ENCODE results near the gene ARRB2. TPM values are rescaled to one million over a fixed set of nuclear protein-coding genes. Genes with fewer than 3 reads are reported as not detected.

Gene ARRB2
- total RNA-seq, 1 donor from 2014 or later = 33.3 TPM

DNA sequence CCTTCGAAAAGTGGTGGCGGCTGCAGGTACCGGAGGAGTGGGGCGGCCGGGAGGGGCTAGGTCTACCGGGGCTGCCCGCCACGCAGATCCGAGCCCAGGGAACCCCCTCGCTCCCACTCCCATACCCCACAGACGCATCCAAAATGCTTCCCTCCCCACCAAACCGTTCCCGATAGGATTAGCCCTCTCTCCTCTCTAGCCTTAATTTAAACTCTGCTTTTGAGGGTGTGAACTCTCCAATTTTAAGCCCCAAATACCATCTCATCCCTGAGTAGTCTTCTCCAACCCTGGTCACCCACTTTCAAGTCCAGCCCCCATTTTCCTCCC lies 29.6 kb downstream of the ARRB2 start:
- no peaks in the 10 kb centered on the region for H3K79me2 ChIP-seq (ENCODE audit: low read depth)
- H3K27me3 ChIP-seq = peaks cover 100% of the 10 kb centered on the region
- peak overlapping the region; percentile 76 for H3K4me2 ChIP-seq
- no peak for DNase-seq (ENCODE audit: low spot score)
- no peaks in the 10 kb centered on the region for H3K36me3 ChIP-seq
- peaks cover 63% of the 10 kb centered on the region for H3K27me3 Mint-ChIP-seq (ENCODE audit: insufficient read depth, low read depth)
- peaks cover 6% of the 10 kb centered on the region for H4K20me1 ChIP-seq (ENCODE audit: low read depth)
- peaks cover 11% of the 10 kb centered on the region for H3K4me1 Mint-ChIP-seq
- H3K36me3 Mint-ChIP-seq = no peaks in the 10 kb centered on the region
- peaks cover 5% of the 10 kb centered on the region for H3F3A ChIP-seq (ENCODE audit: low read depth)
- H3K27ac ChIP-seq = no peak overlapping the region
- TF ChIP-seq EZH2 (IDR thresholded peaks at IDR 0.05) (no peak), EZH2phosphoT487 (IDR thresholded peaks at IDR 0.05) (no peak), CTCF (IDR thresholded peaks at IDR 0.05) (no peak)
- H3K9me3 ChIP-seq (ENCODE audit: low read depth) = no peaks in the 10 kb centered on the region
- H3K9ac ChIP-seq = no peak overlapping the region
- peak overlapping the region; percentile 64 for H3K4me3 ChIP-seq
- peak overlapping the region; percentile 87 for H2AFZ ChIP-seq (replicated peaks)
- peak overlapping the region; percentile 8 for H3K27ac Mint-ChIP-seq
- peaks cover 2% of the 10 kb centered on the region for H3K9me3 Mint-ChIP-seq
- peak overlapping the region; percentile 82 for H3K4me3 Mint-ChIP-seq
- peaks cover 7% of the 10 kb centered on the region for H3K4me1 ChIP-seq

DNA sequence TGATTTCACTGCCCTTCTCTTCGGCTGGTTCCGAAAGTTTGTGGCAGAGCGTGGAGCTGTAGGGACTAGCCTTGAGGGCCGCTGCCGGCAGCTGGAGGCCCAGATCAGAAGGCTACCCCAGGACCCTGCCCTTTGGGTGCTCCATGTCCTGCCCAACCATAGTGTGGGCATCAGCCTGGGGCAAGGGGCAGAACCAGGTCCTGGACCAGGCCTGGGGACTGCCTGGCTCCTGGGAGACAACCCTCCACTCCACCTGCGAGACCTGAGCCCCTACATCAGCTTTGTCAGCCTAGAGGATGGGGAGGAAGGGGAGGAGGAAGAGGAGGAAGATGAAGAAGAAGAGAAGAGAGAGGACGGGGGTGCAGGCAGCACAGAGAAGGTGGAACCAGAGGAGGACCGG lies 30.2 kb downstream of the ARRB2 start:
- no peaks in the 10 kb centered on the region for H3K79me2 ChIP-seq (ENCODE audit: low read depth)
- Mint-ChIP-seq H3K36me3 (no peaks in the 10 kb centered on the region), H3K27ac (no peak overlapping the region), H3K4me3 (peak overlapping the region; percentile 82), H3K9me3 (peaks cover 2% of the 10 kb centered on the region), H3K27me3 (ENCODE audit: insufficient read depth, low read depth) (peaks cover 63% of the 10 kb centered on the region), H3K4me1 (peaks cover 14% of the 10 kb centered on the region)
- H3K36me3 ChIP-seq = no peaks in the 10 kb centered on the region
- DNase-seq (ENCODE audit: low spot score) = no peak
- no peak overlapping the region for H2AFZ ChIP-seq (replicated peaks)
- H3K9me3 ChIP-seq (ENCODE audit: low read depth) = no peaks in the 10 kb centered on the region
- no peak overlapping the region for H3K27ac ChIP-seq
- H4K20me1 ChIP-seq (ENCODE audit: low read depth) = peaks cover 6% of the 10 kb centered on the region
- TF ChIP-seq EZH2 (IDR thresholded peaks at IDR 0.05) = no peak
- no peak for TF ChIP-seq CTCF (IDR thresholded peaks at IDR 0.05)
- TF ChIP-seq EZH2phosphoT487 (IDR thresholded peaks at IDR 0.05) = no peak
- no peak overlapping the region for H3K4me2 ChIP-seq
- H3K9ac ChIP-seq = no peak overlapping the region
- peaks cover 100% of the 10 kb centered on the region for H3K27me3 ChIP-seq
- H3F3A ChIP-seq (ENCODE audit: low read depth) = peaks cover 11% of the 10 kb centered on the region
- H3K4me1 ChIP-seq = peaks cover 7% of the 10 kb centered on the region
- no peak overlapping the region for H3K4me3 ChIP-seq

- H3K9ac ChIP-seq = no peak overlapping the region
- no peaks in the 10 kb centered on the region for H3K9me3 ChIP-seq (ENCODE audit: low read depth)
- no peaks in the 10 kb centered on the region for H3K36me3 ChIP-seq
- peaks cover 6% of the 10 kb centered on the region for H4K20me1 ChIP-seq (ENCODE audit: low read depth)
- no peaks in the 10 kb centered on the region for H3K36me3 Mint-ChIP-seq
- no peak overlapping the region for H3K27ac ChIP-seq
- H3K4me3 Mint-ChIP-seq = no peak overlapping the region
- H3K4me1 ChIP-seq = peaks cover 7% of the 10 kb centered on the region
- H3F3A ChIP-seq (ENCODE audit: low read depth) = peaks cover 19% of the 10 kb centered on the region
- no peak overlapping the region for H3K4me2 ChIP-seq
- H3K27me3 Mint-ChIP-seq (ENCODE audit: insufficient read depth, low read depth) = peaks cover 64% of the 10 kb centered on the region
- TF ChIP-seq CTCF (IDR thresholded peaks at IDR 0.05) (no peak), EZH2phosphoT487 (IDR thresholded peaks at IDR 0.05) (no peak), EZH2 (IDR thresholded peaks at IDR 0.05) (no peak)
- no peak overlapping the region for H3K27ac Mint-ChIP-seq
- peaks cover 14% of the 10 kb centered on the region for H3K4me1 Mint-ChIP-seq
- H3K79me2 ChIP-seq (ENCODE audit: low read depth) = no peaks in the 10 kb centered on the region
- H3K4me3 ChIP-seq = no peak overlapping the region
- peaks cover 100% of the 10 kb centered on the region for H3K27me3 ChIP-seq
- no peak for DNase-seq (ENCODE audit: low spot score)
- H3K9me3 Mint-ChIP-seq = peaks cover 3% of the 10 kb centered on the region
- no peak overlapping the region for H2AFZ ChIP-seq (replicated peaks)
Measured at GRCh38 chr17:4741544-4741943, 31.1 kb downstream of the ARRB2 start.

All from neural progenitor cell (in vitro differentiated cells).